NCI-H446 (cell line): ENCODE data around the gene KCNK16.

Experiments
- DNase-seq, 2 experiments: peaks; one replicate each; lab custom pipeline; 2025; lab: John Stamatoyannopoulos, UW

The KCNK16 gene

DNA sequence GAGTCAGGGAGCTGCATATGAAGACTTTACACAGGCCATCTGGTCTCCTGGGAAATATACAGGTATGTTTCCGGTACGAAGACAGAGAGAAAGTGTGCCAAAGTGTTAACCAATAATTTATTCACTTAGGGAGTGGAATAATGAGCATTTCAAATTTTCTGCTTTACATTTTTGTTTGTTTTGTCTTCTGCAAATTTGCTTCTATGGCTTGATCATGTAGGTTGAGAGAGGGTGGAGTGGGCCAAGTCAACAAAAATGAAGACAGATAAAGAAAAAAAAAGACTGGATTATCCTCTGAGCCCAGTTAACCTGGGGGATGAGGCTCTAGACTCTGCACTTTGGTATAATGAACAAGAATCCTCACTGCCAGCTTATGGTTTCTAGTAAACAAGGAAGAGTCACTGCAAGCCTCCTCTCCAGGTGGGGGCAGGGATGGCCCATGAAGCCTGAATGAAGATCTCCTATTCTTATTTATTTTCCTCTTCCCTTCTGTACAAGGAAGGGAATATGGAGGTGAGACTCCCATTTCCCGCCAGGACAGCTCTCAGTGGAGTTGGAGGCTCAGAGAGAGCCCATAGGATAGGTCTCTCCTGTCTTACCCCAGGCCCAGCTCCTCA lies 46.0 kb downstream of the KCNK16 start:
- DNase-seq = no peak

- no peak for DNase-seq
Observed at GRCh38 chr6:39274903-39275302, 47.6 kb downstream of the KCNK16 start.

DNA sequence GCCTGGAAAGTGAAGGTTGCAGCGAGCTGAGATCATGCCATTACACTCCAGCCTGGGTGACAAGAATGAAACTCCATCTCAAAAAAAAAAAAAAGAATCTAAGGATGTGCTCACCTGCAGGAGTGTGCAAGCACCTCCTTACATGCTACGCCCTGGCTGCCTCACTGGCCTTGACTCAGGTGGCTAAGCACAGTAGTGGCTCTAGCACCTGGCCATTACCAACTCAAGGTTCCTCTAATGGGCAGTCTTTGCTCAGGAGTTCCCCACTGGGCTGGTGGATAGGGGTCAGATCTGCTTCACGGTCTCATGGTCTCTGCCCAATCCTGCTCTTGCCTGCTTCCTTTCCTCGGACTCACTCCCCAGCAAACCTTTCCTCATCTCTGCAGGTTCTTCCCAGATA lies 48.0 kb downstream of the KCNK16 start:
- DNase-seq = no peak

- no peak for DNase-seq
Observed at GRCh38 chr6:39273406-39273821, 49.1 kb downstream of the KCNK16 start.

- no peak for DNase-seq
Observed at GRCh38 chr6:39269961-39270360, 52.5 kb downstream of the KCNK16 start.

- no peak for DNase-seq
Observed at GRCh38 chr6:39268721-39269120, 53.8 kb downstream of the KCNK16 start.

- DNase-seq = peak in 1 of 2 experiments; percentile 10
Observed at GRCh38 chr6:39268171-39268570, 54.3 kb downstream of the KCNK16 start.

GRCh38 chr6:39266782-39267355 lies 55.6 kb downstream of the KCNK16 start:
- no peak for DNase-seq

DNA sequence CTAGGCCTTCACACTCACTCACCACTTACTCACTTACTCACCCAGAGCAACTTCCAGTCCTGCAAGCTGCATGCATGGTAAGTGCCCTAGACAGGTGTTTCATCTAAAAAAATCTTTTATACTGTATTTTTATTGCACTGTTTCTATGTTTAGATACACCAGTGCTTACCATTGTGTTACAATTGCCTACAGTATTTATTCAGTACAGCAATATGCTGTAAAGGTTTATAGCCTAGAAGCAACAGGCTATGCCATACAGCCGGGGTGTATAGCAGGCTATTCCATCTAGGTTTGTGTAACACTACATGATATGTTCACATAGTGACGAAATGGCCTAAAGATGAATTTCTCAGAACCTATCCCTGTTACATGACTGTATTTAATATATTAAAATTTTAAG lies 56.1 kb downstream of the KCNK16 start:
- no peak for DNase-seq
